ENCODE measurements around the gene SLC9A1. TPM values are rescaled to one million over a fixed set of nuclear protein-coding genes. Genes with fewer than 3 reads are reported as not detected.

SLC9A1 gene
- polyA plus RNA-seq, 1 of the 3 experiments (the other 2 are of a cell fraction): 11.4 TPM

GRCh38 chr1:27133158-27133557, 21.8 kb downstream of the SLC9A1 start:
- Histone ChIP-seq H3K4me1 (ENCODE audit: control insufficient read depth in 1 of 2, insufficient read depth in 2 of 2, low read depth in 1 of 2, low read length in 1 of 2) (peaks cover 0 to 19% of the 10 kb centered on the region in 2 experiments; a peak in 1 of 4 replicates), H2AFZ (ENCODE audit: low read depth) (no peak overlapping the region), H3K36me3 (replicated peaks in 1 of 2; ENCODE audit: control insufficient read depth in 1 of 2, insufficient read depth in 2 of 2, low read length in 1 of 2) (no peaks in the 10 kb centered on the region), H3K9ac (no peak overlapping the region), H3K27me3 (ENCODE audit: insufficient read depth) (no peaks in the 10 kb centered on the region), H3K9me2 (no peaks in the 10 kb centered on the region), H3K4me3 (ENCODE audit: low read depth in 2 of 2, low read length in 1 of 2) (no peak overlapping the region), H3F3A (replicated peaks; ENCODE audit: insufficient read depth) (no peaks in the 10 kb centered on the region), H4K20me1 (ENCODE audit: insufficient read depth) (no peaks in the 10 kb centered on the region), H3K9me3 (no peaks in the 10 kb centered on the region), H3K4me2 (no peak overlapping the region), H3K27ac (ENCODE audit: low read depth in 2 of 2, low read length in 1 of 2) (no peak overlapping the region), H3K79me2 (ENCODE audit: insufficient read depth) (0 out of 2 replicates have a peak, but pooled peaks cover 3% of the 10 kb centered on the region)
- ChIA-PET POLR2A (interaction anchor here (1.0 kb wide), 1 partner anchor 22 kb away, joined by 3 read pairs; the partner anchor contains the start of gene SLC9A1), CTCF (interaction anchor here (1.1 to 4.0 kb wide), 3 partner anchors 10 to 89 kb away, joined by 5 to 15 read pairs (median 5); no protein-coding TSS in a partner anchor)
- no peak for DNase-seq
- 91% methylated on average over 5 of the region's 5 CpGs for WGBS (ENCODE audit: low lambda C conversion rate)
- no peak for TF ChIP-seq MXI1 (IDR thresholded peaks at IDR 0.05; ENCODE audit: low read depth, low read length)
- TF ChIP-seq SMC3 (IDR thresholded peaks at IDR 0.05; ENCODE audit: low read depth, low read length): no peak

DNA sequence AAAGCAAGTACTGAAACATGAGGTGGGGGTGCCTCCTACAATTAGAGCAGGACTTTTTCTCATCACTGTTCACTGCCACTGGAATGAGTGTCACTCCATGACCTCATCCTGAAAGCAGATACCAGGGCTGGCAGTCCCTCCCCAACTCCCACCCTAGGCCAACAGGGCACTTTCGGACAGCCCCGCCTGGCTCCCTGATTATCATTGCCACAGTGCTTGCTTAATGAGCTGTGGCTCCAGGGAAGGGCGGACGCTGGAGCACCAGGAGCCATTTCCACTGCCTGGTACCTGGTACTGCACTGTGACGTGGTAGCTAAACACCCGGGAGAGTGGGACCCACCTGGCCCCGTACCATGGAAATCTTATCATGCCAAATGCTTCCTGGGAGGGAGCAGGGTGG, 22.3 kb downstream of the SLC9A1 start:
- 0 out of 2 replicates have a peak, but pooled peaks cover 3% of the 10 kb centered on the region for H3K79me2 ChIP-seq (ENCODE audit: insufficient read depth)
- H3F3A ChIP-seq (replicated peaks; ENCODE audit: insufficient read depth): no peaks in the 10 kb centered on the region
- no peaks in the 10 kb centered on the region for H4K20me1 ChIP-seq (ENCODE audit: insufficient read depth)
- no peaks in the 10 kb centered on the region for H3K9me3 ChIP-seq
- POLR2A ChIA-PET: no interaction called here
- no peak overlapping the region for H2AFZ ChIP-seq (ENCODE audit: low read depth)
- no peak overlapping the region for H3K27ac ChIP-seq (ENCODE audit: low read depth in 2 of 2, low read length in 1 of 2)
- CTCF ChIA-PET: interaction anchor here (1.1 to 4.0 kb wide), 2 partner anchors 30 to 89 kb away, joined by 5 to 15 read pairs; no protein-coding TSS in a partner anchor
- peaks cover 0 to 14% of the 10 kb centered on the region in 2 experiments; a peak in 1 of 4 replicates for H3K4me1 ChIP-seq (ENCODE audit: control insufficient read depth in 1 of 2, insufficient read depth in 2 of 2, low read depth in 1 of 2, low read length in 1 of 2)
- no peak overlapping the region for H3K9ac ChIP-seq
- no peaks in the 10 kb centered on the region for H3K36me3 ChIP-seq (replicated peaks in 1 of 2; ENCODE audit: control insufficient read depth in 1 of 2, insufficient read depth in 2 of 2, low read length in 1 of 2)
- no peak overlapping the region for H3K4me3 ChIP-seq (ENCODE audit: low read depth in 2 of 2, low read length in 1 of 2)
- no peaks in the 10 kb centered on the region for H3K9me2 ChIP-seq
- no peak for TF ChIP-seq SIN3A (IDR thresholded peaks at IDR 0.05; ENCODE audit: borderline replicate concordance, low read depth, low read length)
- no peak for TF ChIP-seq NRF1 (IDR thresholded peaks at IDR 0.05; ENCODE audit: low read depth, low read length)
- TF ChIP-seq, protein P1, sequence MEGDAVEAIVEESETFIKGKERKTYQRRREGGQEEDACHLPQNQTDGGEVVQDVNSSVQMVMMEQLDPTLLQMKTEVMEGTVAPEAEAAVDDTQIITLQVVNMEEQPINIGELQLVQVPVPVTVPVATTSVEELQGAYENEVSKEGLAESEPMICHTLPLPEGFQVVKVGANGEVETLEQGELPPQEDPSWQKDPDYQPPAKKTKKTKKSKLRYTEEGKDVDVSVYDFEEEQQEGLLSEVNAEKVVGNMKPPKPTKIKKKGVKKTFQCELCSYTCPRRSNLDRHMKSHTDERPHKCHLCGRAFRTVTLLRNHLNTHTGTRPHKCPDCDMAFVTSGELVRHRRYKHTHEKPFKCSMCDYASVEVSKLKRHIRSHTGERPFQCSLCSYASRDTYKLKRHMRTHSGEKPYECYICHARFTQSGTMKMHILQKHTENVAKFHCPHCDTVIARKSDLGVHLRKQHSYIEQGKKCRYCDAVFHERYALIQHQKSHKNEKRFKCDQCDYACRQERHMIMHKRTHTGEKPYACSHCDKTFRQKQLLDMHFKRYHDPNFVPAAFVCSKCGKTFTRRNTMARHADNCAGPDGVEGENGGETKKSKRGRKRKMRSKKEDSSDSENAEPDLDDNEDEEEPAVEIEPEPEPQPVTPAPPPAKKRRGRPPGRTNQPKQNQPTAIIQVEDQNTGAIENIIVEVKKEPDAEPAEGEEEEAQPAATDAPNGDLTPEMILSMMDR (IDR thresholded peaks at IDR 0.05): no peak
- TF ChIP-seq USF2 (IDR thresholded peaks at IDR 0.05; ENCODE audit: borderline replicate concordance, low read depth, low read length): no peak
- no peaks in the 10 kb centered on the region for H3K27me3 ChIP-seq (ENCODE audit: insufficient read depth)
- 93% methylated on average over 3 of the region's 7 CpGs for whole genome bisulfite sequencing (ENCODE audit: low lambda C conversion rate)
- H3K4me2 ChIP-seq: no peak overlapping the region
- no peak for DNase-seq

DNA sequence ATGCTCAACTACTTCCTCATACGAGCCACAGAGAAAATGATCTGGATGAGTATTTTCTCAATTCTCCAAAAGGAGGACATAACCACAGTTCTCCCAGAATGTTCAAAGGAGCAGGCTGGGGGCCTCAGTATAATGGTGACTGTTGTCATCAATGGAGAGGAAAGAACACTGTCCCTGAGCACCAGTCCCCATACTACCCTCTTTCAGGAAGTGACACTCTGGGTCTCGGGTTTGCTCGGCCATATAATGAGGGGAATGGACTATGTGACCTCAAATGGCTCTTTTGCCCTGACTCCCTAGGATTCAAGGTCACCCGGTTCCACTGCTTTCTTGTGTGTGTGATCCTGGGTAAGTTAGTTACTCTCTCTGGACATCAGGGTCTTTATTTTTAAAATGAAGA, 22.8 kb downstream of the SLC9A1 start:
- Histone ChIP-seq H3K9ac (no peak overlapping the region), H3K9me2 (no peaks in the 10 kb centered on the region), H4K20me1 (ENCODE audit: insufficient read depth) (no peaks in the 10 kb centered on the region), H3K9me3 (no peaks in the 10 kb centered on the region), H3K4me3 (ENCODE audit: low read depth in 2 of 2, low read length in 1 of 2) (no peak overlapping the region), H2AFZ (ENCODE audit: low read depth) (no peak overlapping the region), H3K27me3 (ENCODE audit: insufficient read depth) (no peaks in the 10 kb centered on the region), H3K27ac (ENCODE audit: low read depth in 2 of 2, low read length in 1 of 2) (no peak overlapping the region), H3K4me2 (no peak overlapping the region), H3K79me2 (ENCODE audit: insufficient read depth) (0 out of 2 replicates have a peak, but pooled peaks cover 3% of the 10 kb centered on the region), H3K36me3 (replicated peaks in 1 of 2; ENCODE audit: control insufficient read depth in 1 of 2, insufficient read depth in 2 of 2, low read length in 1 of 2) (no peaks in the 10 kb centered on the region), H3K4me1 (ENCODE audit: control insufficient read depth in 1 of 2, insufficient read depth in 2 of 2, low read depth in 1 of 2, low read length in 1 of 2) (peaks cover 0 to 9% of the 10 kb centered on the region in 2 experiments; a peak in 1 of 4 replicates), H3F3A (replicated peaks; ENCODE audit: insufficient read depth) (no peaks in the 10 kb centered on the region)
- 89% methylated on average over 2 of the region's 4 CpGs for WGBS (ENCODE audit: low lambda C conversion rate)
- ChIA-PET POLR2A (no interaction called here), CTCF (interaction anchor here (1.1 kb wide), 1 partner anchor 30 kb away, joined by 5 read pairs; no protein-coding TSS in a partner anchor)
- DNase-seq: no peak
- TF ChIP-seq, protein P2, sequence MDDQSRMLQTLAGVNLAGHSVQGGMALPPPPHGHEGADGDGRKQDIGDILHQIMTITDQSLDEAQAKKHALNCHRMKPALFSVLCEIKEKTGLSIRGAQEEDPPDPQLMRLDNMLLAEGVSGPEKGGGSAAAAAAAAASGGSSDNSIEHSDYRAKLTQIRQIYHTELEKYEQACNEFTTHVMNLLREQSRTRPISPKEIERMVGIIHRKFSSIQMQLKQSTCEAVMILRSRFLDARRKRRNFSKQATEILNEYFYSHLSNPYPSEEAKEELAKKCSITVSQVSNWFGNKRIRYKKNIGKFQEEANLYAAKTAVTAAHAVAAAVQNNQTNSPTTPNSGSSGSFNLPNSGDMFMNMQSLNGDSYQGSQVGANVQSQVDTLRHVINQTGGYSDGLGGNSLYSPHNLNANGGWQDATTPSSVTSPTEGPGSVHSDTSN (IDR thresholded peaks at IDR 0.05): no peak
- TF ChIP-seq IRF3 (IDR thresholded peaks at IDR 0.05; ENCODE audit: low read depth, low read length) (no peak), RFX5 (IDR thresholded peaks at IDR 0.05; ENCODE audit: low read length) (no peak), NFIC (IDR thresholded peaks at IDR 0.05; ENCODE audit: borderline replicate concordance) (no peak), YY1 (IDR thresholded peaks at IDR 0.05; ENCODE audit: low read depth) (no peak), JUND (IDR thresholded peaks at IDR 0.05) (no peak)
- TF ChIP-seq, protein P3, sequence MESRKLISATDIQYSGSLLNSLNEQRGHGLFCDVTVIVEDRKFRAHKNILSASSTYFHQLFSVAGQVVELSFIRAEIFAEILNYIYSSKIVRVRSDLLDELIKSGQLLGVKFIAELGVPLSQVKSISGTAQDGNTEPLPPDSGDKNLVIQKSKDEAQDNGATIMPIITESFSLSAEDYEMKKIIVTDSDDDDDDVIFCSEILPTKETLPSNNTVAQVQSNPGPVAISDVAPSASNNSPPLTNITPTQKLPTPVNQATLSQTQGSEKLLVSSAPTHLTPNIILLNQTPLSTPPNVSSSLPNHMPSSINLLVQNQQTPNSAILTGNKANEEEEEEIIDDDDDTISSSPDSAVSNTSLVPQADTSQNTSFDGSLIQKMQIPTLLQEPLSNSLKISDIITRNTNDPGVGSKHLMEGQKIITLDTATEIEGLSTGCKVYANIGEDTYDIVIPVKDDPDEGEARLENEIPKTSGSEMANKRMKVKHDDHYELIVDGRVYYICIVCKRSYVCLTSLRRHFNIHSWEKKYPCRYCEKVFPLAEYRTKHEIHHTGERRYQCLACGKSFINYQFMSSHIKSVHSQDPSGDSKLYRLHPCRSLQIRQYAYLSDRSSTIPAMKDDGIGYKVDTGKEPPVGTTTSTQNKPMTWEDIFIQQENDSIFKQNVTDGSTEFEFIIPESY (IDR thresholded peaks at IDR 0.05; ENCODE audit: borderline replicate concordance, low read depth): no peak
- TF ChIP-seq, protein P4, sequence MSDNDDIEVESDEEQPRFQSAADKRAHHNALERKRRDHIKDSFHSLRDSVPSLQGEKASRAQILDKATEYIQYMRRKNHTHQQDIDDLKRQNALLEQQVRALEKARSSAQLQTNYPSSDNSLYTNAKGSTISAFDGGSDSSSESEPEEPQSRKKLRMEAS (IDR thresholded peaks at IDR 0.05; ENCODE audit: low read depth): no peak
